GDM1 (cell line): ENCODE measurements around the gene CCDC157.
A peak's percentile ranks its signal among the peaks of the same experiment; 100 is the strongest.
"Not testable (repeated sequence)": the region's sequence is repeated elsewhere in the genome, so short reads cannot be mapped to it uniquely, and the experiment has no call there.

ENCODE experiments used
- DNase-seq: peaks from one replicate; lab custom pipeline; 2025; lab: John Stamatoyannopoulos, UW

Gene CCDC157

DNA sequence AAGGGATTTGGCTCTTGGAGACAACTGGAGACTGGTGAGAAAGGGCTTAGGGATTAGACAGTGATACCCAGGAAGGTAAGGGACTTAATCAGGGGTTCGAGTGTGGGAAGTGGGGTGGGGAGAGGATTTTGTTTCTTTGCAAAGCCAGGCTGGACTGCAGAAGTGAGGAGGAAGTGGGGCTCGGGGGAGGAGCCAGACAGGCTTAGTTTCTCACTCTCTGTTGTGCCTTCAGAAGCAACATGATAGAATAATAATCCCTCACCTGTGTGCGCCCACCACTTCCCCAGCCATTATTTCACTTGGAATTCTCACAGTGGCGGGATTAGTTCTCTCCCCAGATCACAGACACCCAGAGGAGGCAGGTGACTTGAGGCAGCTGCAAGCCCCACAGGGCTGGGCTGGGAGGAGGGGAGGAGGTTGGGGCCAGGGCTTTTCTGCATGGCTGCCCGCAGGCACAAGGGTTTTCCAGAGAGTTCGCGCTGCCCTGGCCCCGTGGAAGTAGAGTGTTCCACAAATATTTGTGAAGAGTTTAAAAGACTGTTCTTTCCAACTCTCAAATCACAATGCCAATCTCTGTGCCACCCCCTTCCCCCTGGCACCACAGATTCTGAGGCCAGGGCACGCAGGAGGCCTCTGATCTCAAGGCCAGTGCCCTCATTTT, 36.0 kb downstream of the CCDC157 start:
- DNase-seq = no peak

DNA sequence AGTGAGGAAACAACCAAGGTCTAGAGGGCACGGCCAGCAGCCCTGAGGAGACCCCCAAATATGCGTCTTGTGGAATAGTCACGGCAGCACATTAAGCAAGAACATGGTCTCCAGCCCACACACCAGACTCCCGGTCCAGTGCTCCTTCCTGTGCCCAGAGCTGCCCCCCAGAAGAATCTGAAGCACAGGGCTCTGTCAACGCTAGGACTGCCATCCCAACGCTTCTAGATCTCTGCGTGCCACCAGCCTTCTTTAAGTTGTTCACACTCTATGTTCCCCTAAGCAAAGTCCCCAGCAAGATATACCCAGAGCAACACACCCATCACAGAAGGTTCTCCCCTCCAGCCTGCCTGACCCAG, 36.5 kb downstream of the CCDC157 start:
- DNase-seq = no peak

DNA sequence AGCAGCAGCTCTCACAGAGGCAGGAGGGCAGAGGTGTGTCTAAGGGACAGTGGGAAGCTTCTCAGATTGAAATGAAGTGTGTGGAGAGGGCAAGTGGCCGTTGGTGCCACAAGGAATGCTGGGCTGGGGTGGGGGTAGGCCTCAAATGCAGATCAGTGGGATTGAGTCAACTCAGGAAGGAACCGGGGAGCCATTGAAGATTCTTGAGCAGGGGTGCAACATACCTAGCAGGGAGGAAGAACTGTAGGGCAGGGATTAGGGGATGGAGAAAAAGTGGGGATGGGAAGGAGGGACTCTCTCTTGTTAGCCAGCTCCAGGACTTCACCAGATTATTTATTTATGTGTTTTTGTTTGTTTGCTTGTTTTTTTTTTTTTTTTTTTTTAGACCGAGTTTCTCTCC, 37.1 kb downstream of the CCDC157 start:
- no peak for DNase-seq

DNA sequence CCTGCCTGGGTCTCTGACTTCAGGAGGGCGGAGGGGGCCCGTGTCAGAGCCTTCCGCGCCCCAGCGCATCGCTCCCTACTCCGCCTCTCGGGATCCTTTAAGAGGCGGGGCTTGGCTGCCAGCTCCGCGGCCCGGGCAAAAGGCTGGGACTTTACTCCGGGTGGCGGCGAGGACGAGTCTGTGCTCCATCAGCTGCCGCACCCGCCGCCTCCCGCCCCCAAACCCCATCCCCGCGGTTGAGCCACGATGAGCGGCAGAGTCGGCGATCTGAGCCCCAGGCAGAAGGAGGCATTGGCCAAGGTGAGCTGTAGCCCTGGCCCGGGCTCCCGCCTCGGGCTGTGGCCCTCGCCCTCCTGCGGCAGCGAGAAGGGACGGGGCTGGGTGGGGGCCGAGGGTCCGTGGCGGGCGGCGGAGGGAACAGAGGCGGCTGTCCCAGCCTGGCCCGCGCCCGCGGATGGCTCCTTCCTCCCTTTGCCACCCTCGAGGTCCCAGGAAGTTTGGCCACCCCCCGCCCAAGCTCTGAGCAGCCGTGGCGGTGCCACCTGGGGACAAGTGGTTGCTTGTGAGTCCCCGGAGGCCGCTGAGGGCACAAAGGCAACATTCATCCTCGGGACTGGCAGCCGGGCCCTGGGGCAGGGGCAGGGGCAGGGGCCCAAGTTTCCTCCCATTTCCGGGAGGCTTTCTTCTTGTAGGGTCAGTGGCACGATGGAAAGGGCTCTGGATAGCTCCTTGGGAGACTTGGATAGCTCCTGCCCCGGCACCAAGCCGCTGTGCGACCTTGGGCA, 40.3 kb downstream of the CCDC157 start, which contains the start of gene SEC14L2:
Gene SEC14L2 (plus strand): TSS at position 148 of the 785 bp plus-strand sequence. CDS start 99 bp downstream, at position 247.
- DNase-seq = no peak

DNA sequence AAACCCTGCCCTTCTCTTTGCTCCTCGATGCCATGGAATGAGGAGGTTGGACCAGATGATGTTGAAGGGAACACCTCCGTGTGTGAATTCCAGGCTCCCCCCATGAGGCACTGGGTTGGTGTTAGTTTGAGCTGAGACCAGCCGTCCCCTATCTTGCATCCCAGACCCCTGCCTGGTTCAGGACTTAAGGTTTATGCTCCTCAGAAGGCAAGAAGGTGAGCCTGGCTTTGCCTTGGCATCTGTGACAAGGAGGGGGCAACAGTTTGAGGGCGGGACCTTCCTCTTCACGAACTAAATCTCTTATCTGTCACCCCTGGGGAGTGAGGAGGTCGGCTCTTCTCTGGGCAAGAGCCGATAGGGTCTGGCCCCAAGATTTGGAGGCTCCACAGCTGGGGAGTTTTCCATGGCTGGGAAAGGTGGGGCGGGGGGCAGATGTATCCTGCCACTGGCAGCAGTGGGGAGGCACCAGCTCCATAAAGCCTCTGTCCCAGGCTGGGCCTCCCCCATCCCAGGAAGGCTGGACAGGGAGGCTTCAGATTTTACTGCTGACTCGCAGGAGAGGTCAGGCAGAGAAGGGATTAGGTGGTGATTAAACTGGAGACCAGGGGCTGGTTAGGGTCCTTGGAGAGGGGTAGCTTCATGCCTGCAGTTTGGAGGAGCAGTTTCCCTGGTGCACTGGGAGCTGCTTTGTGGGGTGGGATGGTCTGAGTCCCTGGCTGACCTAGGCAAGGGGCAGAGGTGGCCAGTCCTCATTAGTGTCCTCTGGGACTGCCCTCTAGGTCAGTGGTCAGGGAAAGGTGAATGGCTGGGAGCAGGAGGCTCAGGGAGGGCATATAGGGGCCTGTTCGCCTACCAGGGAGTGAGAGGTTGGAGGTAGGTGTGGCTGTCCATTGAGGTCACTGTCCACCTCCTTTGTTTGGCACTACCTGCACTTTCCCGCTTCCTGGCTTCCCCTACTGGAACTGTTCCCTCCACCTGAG, 41.1 kb downstream of the CCDC157 start:
- DNase-seq = no peak

DNA sequence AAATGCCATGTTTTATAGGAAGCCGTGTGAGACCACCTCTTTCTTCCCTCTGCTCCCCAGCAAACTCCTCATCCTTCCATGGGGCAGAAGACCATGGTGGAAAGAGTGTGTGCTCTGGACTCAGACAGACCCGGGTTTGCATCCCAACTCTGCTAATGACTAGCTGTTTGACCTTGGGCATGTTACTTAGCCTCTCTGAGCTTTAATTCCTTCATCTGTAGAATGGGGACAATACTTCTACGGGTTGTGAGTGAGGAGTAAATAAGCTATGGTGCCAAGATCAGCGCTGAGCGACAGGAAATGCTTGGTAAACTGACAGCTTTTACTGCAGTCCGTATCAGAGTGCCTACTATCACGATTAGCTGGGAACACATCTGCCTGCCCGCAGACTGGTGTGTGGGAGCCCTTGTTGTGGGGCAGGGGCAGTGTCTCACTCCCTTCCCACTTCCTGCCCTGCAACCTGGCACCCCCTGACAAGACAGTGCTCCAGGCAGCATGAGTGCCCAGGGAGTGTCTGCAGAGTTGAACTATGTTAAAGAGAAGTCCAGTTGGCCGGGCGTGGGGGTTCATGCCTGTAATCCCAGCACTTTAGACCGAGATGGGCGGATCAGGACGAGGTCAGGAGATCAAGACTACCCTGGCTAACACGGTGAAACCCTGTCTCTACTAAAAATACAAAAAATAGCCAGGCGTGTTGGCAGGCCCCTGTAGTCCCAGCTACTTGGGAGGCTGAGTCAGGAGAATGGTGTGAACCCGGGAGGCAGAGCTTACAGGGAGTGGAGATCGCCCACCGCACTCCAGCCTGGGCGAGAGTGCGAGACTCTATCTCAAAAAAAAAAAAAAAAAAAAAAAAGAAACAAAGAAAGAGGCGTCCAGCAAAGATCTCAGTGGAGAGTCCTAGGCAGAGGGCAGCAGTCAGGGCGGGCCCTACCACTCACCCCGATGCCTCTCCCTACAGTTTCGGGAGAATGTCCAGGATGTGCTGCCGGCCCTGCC, 42.2 kb downstream of the CCDC157 start:
- no peak for DNase-seq

DNA sequence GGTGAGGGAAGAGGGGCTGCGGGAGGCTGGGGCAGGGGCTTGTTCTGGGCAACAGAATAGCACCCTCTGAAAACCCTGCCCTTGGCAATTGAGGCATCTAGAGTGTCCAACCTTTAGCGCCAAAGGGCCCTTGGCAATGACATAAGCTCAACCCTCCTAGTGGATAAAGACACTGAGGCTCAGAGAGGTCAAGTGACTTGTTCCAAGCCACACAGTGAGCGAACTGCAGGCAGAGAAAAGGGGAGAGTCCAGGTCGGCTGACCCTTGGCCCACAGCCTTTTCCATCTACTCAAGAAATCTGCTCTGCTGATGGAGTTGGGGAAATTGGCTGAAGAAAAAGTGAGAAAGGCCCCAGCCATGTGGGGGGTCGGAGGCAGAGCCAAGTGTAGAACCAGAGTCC, 42.9 kb downstream of the CCDC157 start:
- DNase-seq = no peak

DNA sequence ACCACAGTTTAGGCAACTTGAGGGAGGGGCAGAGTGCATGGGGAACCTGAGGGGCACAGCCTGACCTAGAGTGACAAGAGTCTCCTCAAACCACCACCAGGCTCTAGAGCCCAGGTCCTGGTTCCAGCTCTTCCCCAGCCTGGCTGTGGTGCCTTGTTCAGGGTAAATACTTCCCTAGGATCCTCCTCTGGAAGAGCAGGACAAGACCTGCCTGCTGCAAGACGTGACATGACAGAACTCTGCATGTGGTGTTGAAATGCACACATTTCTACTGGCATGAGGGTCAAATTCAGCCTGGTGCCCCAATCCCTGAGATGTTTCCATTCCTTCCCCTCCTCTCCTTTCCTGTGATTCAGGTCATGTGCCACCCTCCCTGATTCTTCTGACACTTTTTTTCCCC, 43.4 kb downstream of the CCDC157 start:
- no peak for DNase-seq

DNA sequence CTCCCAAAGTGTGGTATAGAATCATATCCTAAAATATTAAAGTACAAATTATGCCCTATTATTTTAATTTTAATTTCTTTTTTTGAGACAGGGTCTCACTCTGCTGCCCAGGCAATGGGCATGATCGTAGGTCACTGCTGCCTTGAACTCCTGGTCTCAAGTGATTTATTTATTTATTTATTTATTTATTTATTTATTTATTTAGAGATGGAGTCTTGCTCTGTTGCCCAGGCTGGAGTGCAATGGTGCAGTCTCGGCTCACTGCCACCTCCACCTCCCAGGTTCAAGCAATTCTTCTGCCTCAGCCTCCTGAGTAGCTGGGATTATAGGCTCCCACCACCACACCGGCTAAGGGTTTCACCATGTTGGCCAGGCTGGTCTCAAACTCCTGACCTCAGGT, 44.2 kb downstream of the CCDC157 start:
- not testable (repeated sequence) for DNase-seq

DNA sequence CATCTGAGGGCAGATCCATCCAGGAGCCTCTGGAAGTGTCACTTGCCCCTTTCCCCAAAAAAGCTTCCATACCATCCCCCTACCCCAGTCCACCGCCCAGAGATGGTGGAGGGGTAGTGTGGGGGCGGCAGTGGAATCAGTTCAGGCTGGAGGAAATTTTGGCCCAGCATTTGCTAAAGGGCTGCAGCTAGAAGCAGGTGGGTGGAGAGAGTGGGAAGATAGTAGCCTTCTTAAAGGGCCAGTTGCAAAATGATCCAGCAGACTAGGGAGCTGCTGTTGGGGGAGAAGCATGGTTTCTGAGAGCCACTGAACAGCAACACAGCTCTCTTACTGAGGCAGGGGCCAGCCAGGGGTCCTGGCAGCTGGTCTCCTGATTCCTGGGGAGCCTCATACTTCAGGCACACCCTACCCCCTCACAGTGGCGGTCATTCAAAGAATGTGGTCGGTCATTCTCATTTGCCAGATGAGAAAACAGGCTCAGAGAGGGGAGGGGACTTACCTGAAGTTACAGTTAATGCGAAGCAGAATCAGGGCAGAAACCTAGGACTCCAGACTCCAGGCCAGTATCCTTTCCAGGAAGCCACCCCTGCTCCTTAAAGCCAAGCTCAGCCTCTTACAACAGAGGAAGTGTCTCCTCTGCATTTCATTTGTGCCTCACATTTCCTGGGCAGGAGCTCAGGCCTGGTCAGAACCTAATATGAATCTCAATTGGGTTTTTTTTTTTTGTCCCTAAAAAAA, 45.4 kb downstream of the CCDC157 start:
- DNase-seq = no peak

DNA sequence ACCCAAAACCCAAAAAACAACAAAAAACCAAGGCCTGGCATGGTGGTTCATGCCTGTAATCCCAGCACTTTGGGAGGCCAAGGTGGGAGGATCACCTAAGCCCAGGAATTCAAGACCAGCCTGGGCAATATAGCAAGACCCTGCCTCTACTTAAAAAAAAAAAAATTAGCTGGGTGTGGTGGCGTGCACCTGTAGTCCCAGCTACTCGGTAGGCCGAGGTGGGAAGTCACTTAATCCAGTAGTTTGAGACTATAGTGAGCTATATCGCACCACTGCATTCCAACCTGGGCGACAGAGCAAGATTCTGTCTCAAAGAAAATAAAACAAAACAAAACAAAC, 45.9 kb downstream of the CCDC157 start:
- DNase-seq = not testable (repeated sequence)

DNA sequence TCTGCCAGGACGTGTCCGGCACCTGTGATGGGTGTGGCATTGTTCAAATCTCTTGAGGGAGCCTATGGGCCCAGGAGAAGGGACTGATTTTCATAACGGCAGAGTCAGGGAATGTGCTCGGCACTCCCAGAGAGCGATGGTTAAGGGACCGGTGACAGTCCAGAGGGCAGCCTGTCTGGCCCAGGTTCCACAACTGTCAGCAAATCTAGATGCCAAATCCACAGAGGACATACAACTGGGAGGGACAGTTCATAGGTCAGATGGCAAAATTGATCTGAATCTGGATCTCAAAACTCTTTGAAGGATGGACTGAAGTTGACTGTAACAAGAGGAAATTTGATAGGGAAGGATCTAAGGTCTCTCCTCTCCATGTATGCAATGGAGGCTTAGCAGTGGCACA, 47.5 kb downstream of the CCDC157 start:
- DNase-seq = no peak

DNA sequence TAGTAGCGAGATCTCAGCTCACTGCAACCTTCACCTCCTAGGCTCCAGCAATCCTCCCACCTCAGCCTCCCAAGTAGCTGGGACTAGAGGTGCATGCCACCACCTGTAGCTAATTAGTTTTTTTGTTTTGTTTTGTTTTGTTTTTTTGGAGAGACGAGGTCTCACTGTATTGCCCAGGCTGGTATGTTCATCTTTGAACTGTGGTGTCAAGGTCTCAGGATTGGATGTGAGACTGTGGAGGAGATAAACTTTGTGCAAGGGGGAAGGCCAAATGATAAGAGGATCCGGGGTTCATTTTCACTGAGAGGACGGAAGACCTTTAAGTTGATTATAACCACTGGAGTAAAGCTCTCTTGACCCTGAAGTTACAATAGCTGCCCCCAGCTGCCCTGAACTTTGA, 48.9 kb downstream of the CCDC157 start:
- DNase-seq = no peak

DNA sequence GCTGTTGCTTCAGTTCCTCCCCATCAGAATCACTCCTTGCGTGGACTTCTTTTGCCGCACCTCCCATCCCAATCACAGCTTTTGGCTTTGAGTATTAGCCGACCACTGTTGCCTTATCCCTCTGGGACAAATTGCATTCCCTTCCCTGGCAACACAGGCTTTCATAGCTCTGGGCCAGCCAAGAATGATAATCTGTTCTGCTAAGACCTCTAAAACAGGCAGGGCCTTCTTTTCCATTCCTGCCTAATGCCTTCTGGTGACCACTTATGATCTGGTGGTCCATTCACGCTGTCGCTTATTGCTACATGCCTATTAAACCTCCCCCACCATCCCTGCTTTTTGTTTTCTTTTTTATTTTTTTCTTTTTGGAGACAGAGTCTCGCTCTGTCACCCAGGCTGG, 49.6 kb downstream of the CCDC157 start:
- no peak for DNase-seq

DNA sequence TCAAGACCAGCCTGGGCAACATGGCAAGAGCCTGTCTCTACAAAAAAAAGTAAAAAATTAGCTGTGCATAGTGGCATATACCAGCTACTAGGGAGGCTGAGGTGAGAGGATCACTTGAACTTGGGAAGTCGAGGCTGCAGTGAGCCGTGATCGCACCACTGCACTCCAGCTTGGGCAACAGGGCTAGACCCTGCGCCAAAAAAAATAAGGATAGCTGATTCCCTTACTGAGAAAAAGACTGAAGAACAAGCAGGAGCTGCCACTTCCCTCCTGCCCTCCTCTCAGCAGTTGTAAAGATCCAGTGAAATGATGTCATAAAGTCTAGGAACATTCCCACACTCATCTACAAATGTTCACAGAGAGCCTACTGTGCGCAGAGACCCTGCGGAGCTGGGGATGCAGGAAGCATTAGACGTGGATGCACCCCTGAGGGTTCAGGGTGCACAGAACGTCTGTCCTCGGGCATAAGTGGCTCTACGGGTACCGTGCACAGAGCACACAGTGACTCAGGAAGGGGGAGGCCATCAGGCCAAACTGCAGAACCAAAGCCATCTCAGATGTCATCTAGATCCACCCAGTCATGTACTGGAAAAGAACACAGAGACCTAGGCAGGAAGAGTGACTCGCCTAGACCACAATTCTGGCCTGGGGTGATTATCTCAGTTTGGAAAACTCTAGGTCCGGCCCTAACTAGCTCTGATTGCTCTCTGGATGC, 51.7 kb downstream of the CCDC157 start:
- peak; percentile 44 for DNase-seq

DNA sequence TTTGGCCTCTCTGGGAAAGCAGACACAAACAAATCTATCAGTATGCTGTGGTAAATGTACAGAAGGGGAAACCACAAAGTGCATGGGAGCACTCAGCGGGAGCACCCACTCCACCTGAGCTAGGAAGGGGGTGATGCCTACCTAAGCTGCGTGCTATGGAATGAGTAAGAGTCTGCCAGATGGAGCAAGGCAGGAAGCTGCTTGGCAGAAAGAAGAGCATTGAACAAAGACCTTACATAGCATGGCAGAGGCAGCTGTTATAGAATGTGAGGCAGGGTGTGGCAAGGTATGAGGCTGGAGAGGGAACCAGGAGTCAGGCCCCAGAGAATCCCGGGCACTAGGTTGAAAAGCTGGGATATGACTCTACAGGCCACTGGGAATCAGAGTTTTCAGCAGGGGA, 55.0 kb downstream of the CCDC157 start:
- no peak for DNase-seq

DNA sequence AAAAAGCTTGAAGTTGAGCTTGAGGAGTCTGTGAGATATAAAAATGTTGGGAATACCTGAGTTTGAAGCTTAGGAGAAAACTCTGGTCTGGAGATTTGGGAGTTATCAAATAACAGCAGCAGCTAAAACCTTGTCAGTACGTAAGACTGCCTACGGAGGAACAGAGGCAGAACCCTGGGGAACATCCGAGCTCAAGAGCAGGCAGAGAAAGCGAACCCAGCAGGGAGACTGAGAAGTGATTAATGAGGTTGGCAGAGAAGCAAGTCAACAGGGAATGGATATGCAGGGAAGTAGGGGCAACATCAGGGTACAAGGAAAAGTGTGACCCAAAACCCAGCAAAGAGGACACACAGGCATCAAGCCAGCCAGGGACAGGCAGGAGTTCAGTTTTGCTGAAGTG, 56.2 kb downstream of the CCDC157 start:
- DNase-seq = no peak

DNA sequence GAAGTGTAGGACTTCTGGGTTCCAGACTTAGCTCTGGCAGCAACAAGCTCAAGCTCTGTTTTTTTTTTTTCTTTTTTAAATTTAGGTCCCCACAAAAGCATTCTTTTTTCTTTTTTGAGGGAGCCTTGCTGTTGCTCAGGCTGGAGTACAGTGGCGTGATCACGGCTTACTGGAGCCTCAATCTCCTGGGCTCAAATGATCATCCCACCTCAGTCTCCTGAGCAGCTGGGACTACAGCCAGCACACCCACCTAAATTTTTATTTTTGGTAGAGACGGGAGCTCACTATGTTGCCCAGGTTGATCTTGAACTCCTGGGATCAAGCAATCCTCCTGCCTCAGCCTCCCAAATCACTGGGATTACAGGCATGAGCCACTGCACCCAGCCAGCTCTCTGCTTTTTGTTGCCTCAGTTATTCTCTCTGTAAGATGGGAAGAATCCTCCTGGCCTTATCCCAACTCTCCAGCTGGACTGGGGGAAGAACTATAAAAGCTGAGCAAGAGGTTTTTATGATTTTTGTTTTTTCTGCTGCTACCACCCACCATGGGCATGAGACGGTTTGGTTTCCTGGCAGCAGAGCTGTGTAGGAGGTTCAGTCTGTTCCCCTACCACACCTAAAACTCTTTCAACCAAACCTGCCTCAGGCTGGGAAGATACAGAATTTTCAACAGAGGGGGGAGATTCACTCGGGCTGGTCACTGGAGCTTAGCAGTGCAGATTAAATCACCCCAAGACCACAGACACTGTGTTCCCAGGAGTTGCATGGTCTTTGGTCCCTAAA, 57.1 kb downstream of the CCDC157 start:
- DNase-seq = no peak

DNA sequence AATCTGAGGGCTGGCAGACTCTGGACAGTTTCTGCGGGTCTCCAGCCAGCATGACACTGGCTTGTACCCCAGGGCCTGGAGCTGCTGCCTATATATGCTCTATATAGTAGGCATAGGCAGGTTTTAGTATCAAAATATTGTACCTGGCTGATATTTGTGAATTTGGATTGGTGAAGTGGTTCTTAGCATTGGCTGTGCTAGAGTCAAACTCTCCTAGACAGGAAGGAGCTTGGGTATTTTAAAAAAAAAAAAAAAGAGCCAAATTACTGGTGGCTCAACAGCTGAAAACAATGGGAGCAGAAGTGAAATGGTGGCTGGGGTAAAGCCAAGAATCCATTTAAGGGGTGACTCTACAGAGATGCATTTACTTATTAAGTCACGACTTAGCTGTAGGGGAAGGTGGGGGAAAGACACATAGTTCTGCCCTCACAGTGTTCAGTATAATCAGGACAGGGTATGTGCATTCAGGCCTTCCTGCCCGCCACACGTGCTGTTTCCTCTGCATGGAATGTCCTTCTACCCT, 57.8 kb downstream of the CCDC157 start:
- no peak for DNase-seq
